PC-9 (cell line): ENCODE results near the gene SERINC5. TPM values are rescaled to one million over a fixed set of nuclear protein-coding genes. Genes with fewer than 3 reads are reported as not detected.

Source experiments
- BruUV-seq: library from RNA; stranded (reverse); fragments of 400-500 nt; replicated peaks from 2 replicates; lab custom pipeline; 2021; lab: Mats Ljungman, UMichigan
- CTCF ChIA-PET: fragments of 300-600 bp; sonication (Branson Sonifier 250); formaldehyde crosslinking; loops from one replicate; lab custom pipeline; 2022; ENCODE audit warnings: antibody characterized with exemption; lab: Charles Lee
- POLR2A ChIA-PET: fragments of 300-600 bp; sonication (Branson Sonifier 250); formaldehyde crosslinking; loops from one replicate; lab custom pipeline; 2022; ENCODE audit warnings: antibody characterized with exemption; ENCODE audit not compliant: unreplicated experiment; lab: Charles Lee
- DNase-seq, 2 experiments: peaks; one replicate each; pipeline versions ENCODE4 v3.0.0 to v3.0.0-alpha.2; 2015 to 2022; ENCODE audit warnings: mixed read lengths in 1 of 2
- H2AFZ ChIP-seq: fragments of 200-600 bp; sonication (generic); 2 replicates; pipeline ENCODE4 v1.8.1; 2017; ENCODE audit warnings: antibody characterized with exemption
- H3F3A ChIP-seq: fragments of 200-600 bp; sonication (generic); 2 replicates; pipeline ENCODE4 v1.8.1; 2017; ENCODE audit warnings: antibody characterized with exemption, mild to moderate bottlenecking, low read depth; ENCODE audit not compliant: insufficient read depth
- H3K27ac ChIP-seq: fragments of 200-600 bp; sonication (generic); 2 replicates; pipeline ENCODE4 v1.6.1; 2016; ENCODE audit warnings: mixed run types
- H3K27me3 ChIP-seq: fragments of 200-600 bp; sonication (generic); 2 replicates; pipeline ENCODE4 v1.6.1; 2016; ENCODE audit warnings: low read depth, mixed run types; ENCODE audit not compliant: insufficient read depth
- H3K36me3 ChIP-seq: fragments of 200-600 bp; sonication (generic); 2 replicates; pipeline ENCODE4 v1.6.1; 2016; ENCODE audit warnings: low read depth, mixed run types
- H3K4me1 ChIP-seq: fragments of 200-600 bp; sonication (generic); replicated peaks from 2 replicates; pipeline ENCODE4 v1.6.1; 2016; ENCODE audit warnings: mixed run types; ENCODE audit not compliant: insufficient read depth
- H3K4me2 ChIP-seq: fragments of 200-600 bp; sonication (generic); 2 replicates; pipeline ENCODE4 v1.6.1; 2017; ENCODE audit warnings: mixed run types
- H3K4me3 ChIP-seq: fragments of 200-600 bp; sonication (generic); 2 replicates; pipeline ENCODE4 v1.6.1; 2016; ENCODE audit warnings: mixed run types
- H3K79me2 ChIP-seq: fragments of 200-600 bp; sonication (generic); 2 replicates; pipeline ENCODE4 v1.6.1; 2017; ENCODE audit warnings: low read depth, mixed run types
- H3K9me2 ChIP-seq: fragments of 200-600 bp; sonication (generic); 2 replicates; pipeline ENCODE4 v1.8.1; 2017; ENCODE audit warnings: mild to moderate bottlenecking; ENCODE audit not compliant: insufficient read depth
- H3K9me3 ChIP-seq: fragments of 200-600 bp; sonication (generic); 2 replicates; pipeline ENCODE4 v1.8.1; 2016; ENCODE audit warnings: low read depth; ENCODE audit not compliant: insufficient read depth
- H4K20me1 ChIP-seq: fragments of 200-600 bp; sonication (generic); 2 replicates; pipeline ENCODE4 v1.8.1; 2017; ENCODE audit not compliant: insufficient read depth
- EZH2 ChIP-seq: fragments of 200-600 bp; sonication (generic); IDR thresholded peaks from 2 replicates; pipeline ENCODE4 v1.8.0; 2017; ENCODE audit warnings: antibody characterized with exemption, low read depth
- intact Hi-C: fragments of 100-400 bp; cut with micrococcal nuclease; formaldehyde crosslinking; loops from one replicate; pipeline ENCODE4 v1.10.0; 2022; ENCODE audit not compliant: unreplicated experiment
- total RNA-seq: library from RNA; stranded (reverse); gene quantifications from 2 replicates; pipeline ENCODE4 v1.2.3, GENCODE V29; 2021
- TF ChIP-seq, protein P1 (sequence below): fragments of 200-600 bp; sonication (generic); conservative IDR thresholded peaks from 2 replicates; pipeline ENCODE4 v1.6.1; 2017; ENCODE audit warnings: mixed run types, antibody characterized with exemption, mild to moderate bottlenecking, moderate library complexity

Gene SERINC5
- total RNA-seq, 1 experiment from 2014 or later, result 68.8 TPM

DNA sequence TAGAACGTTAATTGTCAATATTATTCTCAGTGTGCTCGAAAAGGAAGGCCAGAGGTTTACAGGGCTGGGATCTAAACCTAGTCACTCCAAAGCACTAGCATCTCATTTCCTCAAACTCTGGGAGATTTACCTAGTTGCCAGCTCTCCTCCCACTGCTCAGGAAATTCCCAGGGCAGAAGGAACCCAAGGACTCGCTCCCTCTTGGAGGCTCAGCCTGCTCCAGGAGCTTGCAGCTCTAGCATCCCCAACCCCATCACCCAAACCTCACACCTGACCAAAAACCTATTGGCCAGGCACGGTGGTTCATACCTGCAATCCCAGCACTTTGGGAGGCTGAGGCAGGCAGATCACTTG, 26.0 kb downstream of the SERINC5 start:
- Histone ChIP-seq H3K4me1 (peaks cover 42% of the 10 kb centered on the region), H2AFZ (no peak overlapping the region), H3K36me3 (no peaks in the 10 kb centered on the region), H4K20me1 (peaks cover 21% of the 10 kb centered on the region), H3K4me3 (no peak overlapping the region), H3K27me3 (no peaks in the 10 kb centered on the region), H3K27ac (peak overlapping the region; percentile 71), H3F3A (peaks cover 39% of the 10 kb centered on the region; the same call in 1 of the 2 replicates), H3K9me3 (no peaks in the 10 kb centered on the region), H3K79me2 (peaks cover 98% of the 10 kb centered on the region), H3K4me2 (peak overlapping the region; percentile 33), H3K9me2 (no peaks in the 10 kb centered on the region)
- TF ChIP-seq, protein P1, sequence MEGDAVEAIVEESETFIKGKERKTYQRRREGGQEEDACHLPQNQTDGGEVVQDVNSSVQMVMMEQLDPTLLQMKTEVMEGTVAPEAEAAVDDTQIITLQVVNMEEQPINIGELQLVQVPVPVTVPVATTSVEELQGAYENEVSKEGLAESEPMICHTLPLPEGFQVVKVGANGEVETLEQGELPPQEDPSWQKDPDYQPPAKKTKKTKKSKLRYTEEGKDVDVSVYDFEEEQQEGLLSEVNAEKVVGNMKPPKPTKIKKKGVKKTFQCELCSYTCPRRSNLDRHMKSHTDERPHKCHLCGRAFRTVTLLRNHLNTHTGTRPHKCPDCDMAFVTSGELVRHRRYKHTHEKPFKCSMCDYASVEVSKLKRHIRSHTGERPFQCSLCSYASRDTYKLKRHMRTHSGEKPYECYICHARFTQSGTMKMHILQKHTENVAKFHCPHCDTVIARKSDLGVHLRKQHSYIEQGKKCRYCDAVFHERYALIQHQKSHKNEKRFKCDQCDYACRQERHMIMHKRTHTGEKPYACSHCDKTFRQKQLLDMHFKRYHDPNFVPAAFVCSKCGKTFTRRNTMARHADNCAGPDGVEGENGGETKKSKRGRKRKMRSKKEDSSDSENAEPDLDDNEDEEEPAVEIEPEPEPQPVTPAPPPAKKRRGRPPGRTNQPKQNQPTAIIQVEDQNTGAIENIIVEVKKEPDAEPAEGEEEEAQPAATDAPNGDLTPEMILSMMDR, result no peak
- no peak for TF ChIP-seq EZH2
- DNase-seq, result no peak
- ChIA-PET POLR2A (no interaction called here), CTCF (no interaction called here)
- BruUV-seq, result no TSS peak
- intact Hi-C loops, result no loop called here

DNA sequence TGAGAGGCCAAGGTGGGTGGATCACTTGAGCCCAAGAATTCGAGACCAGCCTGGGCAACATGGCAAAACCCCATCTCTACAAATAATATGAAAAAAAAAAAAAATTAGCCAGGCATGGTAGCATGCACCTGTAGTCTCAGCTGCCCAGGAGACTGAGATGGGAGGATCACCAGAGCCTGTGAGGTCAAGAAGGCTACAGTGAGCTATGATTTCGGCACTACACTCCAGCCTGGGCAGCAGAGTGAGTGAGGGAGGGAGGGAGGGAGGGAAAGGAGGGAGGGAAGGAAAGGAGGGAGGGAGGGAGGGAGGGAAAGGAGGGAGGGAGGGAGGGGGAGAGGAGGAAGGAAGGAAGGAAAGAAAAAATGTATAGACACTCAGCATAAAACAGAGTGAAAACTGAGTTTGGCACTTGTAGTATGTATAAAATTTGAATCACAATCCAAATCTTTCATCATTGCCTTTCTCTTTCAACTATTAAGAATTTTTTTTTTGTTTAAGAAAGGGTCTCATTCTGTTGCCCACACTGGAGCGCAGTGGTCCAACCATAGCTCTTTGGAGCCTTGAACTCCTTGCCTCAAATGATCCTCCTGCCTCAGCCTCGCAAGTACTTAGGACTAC, 27.8 kb downstream of the SERINC5 start:
- no peaks in the 10 kb centered on the region for H3K9me2 ChIP-seq
- DNase-seq, result no peak
- ChIA-PET CTCF (no interaction called here), POLR2A (no interaction called here)
- no TSS peak for BruUV-seq
- peaks cover 12% of the 10 kb centered on the region for H4K20me1 ChIP-seq
- peaks cover 39% of the 10 kb centered on the region; the same call in 1 of the 2 replicates for H3F3A ChIP-seq
- no peak overlapping the region for H2AFZ ChIP-seq
- H3K4me3 ChIP-seq, result no peak overlapping the region
- intact Hi-C loops, result no loop called here
- peaks cover 98% of the 10 kb centered on the region for H3K79me2 ChIP-seq
- H3K4me1 ChIP-seq, result peaks cover 42% of the 10 kb centered on the region
- no peak for TF ChIP-seq EZH2
- TF ChIP-seq, protein P1, result no peak
- H3K36me3 ChIP-seq, result no peaks in the 10 kb centered on the region
- H3K27me3 ChIP-seq, result no peaks in the 10 kb centered on the region
- H3K9me3 ChIP-seq, result no peaks in the 10 kb centered on the region
- H3K27ac ChIP-seq, result no peak overlapping the region; the same call in 1 of the 2 replicates
- H3K4me2 ChIP-seq, result no peak overlapping the region

DNA sequence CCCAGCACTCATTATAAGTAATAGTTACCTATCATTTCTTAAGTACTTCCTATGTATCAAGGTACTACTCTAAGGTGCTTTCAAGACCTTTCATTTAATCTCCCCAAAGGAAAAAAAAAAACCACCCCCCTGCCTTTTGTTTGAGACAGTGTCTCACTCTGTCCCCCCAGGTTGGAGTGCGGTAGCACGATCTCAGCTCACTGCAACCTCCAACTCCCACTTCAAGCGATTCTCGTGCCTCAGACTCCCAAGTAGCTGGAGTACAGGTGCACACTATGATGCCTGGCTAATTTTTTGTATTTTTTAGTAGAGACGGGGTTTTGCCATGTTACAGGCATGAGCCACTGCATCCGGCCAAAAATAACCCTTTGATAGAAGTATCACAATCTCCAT, 29.9 kb downstream of the SERINC5 start:
- CTCF ChIA-PET, result no interaction called here
- POLR2A ChIA-PET, result no interaction called here
- Histone ChIP-seq H3K9me2 (no peaks in the 10 kb centered on the region), H3K4me3 (no peak overlapping the region), H2AFZ (no peak overlapping the region), H3K9me3 (no peaks in the 10 kb centered on the region), H3K4me1 (peaks cover 34% of the 10 kb centered on the region), H3K27me3 (no peaks in the 10 kb centered on the region), H3K79me2 (peaks cover 97% of the 10 kb centered on the region), H3F3A (peaks cover 31% of the 10 kb centered on the region; the same call in 1 of the 2 replicates), H3K36me3 (no peaks in the 10 kb centered on the region), H3K4me2 (no peak overlapping the region), H4K20me1 (peaks cover 12% of the 10 kb centered on the region), H3K27ac (0 out of 2 replicates have a peak overlapping the region, but pooled peaks have one; percentile 5)
- BruUV-seq, result no TSS peak
- no peak for DNase-seq
- intact Hi-C loops, result no loop called here
- no peak for TF ChIP-seq EZH2
- TF ChIP-seq, protein P1, result no peak
